Medulla oblongata (tissue), 1 donor: ENCODE measurements around the gene COA3.

Experiments used
- DNase-seq: peaks from one replicate; pipeline ENCODE4 v3.0.0-alpha.2; 2015; ENCODE audit errors: extremely low spot score

Gene COA3

GRCh38 chr17:42817866-42818265 lies 19.4 kb upstream of the COA3 start:
- no peak for DNase-seq

GRCh38 chr17:42814633-42815399 lies 16.3 kb upstream of the COA3 start:
- DNase-seq = no peak

- peak; percentile 24 for DNase-seq
Observed at GRCh38 chr17:42809250-42809649, 10.7 kb upstream of the COA3 start.

GRCh38 chr17:42806249-42806648 lies 7.7 kb upstream of the COA3 start:
- DNase-seq = no peak

- no peak for DNase-seq
Observed at GRCh38 chr17:42804918-42805367, 6.4 kb upstream of the COA3 start.

GRCh38 chr17:42803074-42803883 lies 4.8 kb upstream of the COA3 start:
- no peak for DNase-seq

- DNase-seq = no peak
Observed at GRCh38 chr17:42798011-42798382, 507 bp downstream of the COA3 start.

- no peak for DNase-seq
Observed at GRCh38 chr17:42797067-42798007, 1.2 kb downstream of the COA3 start.

GRCh38 chr17:42796066-42796758 lies 2.3 kb downstream of the COA3 start:
- DNase-seq = no peak

GRCh38 chr17:42795465-42795864 lies 3.0 kb downstream of the COA3 start:
- no peak for DNase-seq

GRCh38 chr17:42795061-42795460 lies 3.4 kb downstream of the COA3 start:
- DNase-seq = no peak

GRCh38 chr17:42792545-42792944 lies 6.0 kb downstream of the COA3 start:
- no peak for DNase-seq

GRCh38 chr17:42791948-42792347 lies 6.6 kb downstream of the COA3 start:
- no peak for DNase-seq

GRCh38 chr17:42787266-42787665 lies 11.2 kb downstream of the COA3 start:
- DNase-seq = no peak

GRCh38 chr17:42784811-42785592 lies 13.5 kb downstream of the COA3 start:
- DNase-seq = no peak

GRCh38 chr17:42784409-42784808 lies 14.1 kb downstream of the COA3 start:
- DNase-seq = no peak

GRCh38 chr17:42783791-42784138 lies 14.7 kb downstream of the COA3 start:
- no peak for DNase-seq

GRCh38 chr17:42783062-42783790 lies 15.3 kb downstream of the COA3 start:
- DNase-seq = no peak

- DNase-seq = no peak
Observed at GRCh38 chr17:42782166-42783061, 16.1 kb downstream of the COA3 start.
